Measurements from ENCODE around the gene CLCN6.
A peak's percentile ranks its signal among the peaks of the same experiment; 100 is the strongest.

The CLCN6 gene

DNA sequence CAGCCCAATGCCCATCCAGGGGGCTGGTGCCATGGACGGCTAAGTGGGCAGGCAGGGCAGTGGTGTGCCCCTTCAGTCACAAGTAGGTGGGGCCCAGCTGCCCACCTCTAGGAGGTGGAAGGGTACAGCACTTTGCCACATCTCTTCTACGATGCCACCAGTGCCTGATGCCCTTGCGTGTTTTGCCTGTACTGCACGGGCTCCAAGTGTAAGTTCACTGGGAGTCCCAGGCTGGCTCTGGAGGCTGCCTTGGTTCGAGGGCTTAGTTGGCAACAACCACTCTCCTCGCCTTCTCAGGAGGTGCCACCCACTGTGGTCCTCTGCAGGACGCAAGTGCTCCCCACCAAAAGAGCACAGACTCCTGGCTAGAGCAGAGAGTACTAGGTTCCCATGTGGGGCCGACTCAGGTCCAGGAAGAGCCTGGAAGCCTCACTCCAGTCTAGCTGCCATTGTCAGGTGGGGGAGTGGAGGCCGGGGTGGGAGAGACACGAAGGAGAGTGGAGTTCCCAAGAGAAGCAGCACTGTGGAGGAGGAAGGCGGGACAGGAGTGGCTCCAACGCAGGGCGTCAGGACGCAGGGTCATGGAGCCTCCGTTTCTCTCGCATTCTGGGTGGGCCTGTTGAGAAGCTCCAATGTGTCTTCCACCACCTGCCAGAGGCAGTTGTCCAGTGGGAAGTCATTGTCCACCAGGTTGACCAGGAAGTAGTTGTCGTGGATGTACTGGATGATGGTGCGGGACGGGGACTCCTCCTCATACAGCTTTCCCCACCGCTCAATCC, 15.7 kb upstream of the CLCN6 start:
- Mint-ChIP-seq H3K27me3 (ENCODE audit: low read depth) (no peaks in the 10 kb centered on the region), H3K4me3 (peak overlapping the region in 1 of 3 experiments; percentile 29)

DNA sequence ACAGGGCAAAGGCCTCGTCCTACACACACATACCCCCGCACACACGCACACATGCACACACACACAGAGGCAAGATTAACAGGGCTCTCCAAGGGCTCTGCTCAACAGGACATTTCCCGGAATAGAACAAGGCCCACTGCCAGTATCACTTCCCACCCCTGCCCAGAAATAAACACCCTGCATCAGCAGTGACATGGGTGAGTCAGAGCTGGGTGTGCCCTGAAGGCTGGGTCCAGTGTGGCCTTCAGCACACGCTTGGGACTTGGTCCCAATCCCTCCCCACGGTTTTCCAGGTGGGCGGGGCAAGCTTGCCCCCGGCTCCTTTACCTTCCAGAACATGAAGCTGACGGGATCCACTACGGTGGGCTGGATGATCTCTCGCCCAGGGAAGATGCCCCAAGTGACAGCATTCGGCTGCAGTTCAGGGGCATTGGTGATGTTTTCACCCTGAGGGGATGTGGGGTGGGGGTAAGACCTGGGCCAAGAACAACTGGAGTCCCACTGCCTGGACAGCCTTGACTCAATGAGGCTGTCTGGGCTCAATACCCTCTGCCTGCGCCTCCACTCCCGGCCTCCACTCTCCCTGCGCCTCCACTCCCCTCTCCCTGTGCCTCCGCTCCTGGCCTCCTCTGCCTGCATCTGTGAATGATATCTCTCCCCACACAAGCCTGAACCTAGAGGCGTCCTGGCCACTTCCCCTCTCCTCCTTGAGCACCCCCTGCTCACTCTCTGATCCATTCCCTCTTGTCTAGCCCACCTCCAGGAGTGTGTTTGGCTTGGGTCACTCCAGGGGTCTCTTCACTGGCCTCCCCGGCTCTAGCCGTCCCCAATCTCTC, 14.9 kb upstream of the CLCN6 start:
- TF ChIP-seq, protein P1, sequence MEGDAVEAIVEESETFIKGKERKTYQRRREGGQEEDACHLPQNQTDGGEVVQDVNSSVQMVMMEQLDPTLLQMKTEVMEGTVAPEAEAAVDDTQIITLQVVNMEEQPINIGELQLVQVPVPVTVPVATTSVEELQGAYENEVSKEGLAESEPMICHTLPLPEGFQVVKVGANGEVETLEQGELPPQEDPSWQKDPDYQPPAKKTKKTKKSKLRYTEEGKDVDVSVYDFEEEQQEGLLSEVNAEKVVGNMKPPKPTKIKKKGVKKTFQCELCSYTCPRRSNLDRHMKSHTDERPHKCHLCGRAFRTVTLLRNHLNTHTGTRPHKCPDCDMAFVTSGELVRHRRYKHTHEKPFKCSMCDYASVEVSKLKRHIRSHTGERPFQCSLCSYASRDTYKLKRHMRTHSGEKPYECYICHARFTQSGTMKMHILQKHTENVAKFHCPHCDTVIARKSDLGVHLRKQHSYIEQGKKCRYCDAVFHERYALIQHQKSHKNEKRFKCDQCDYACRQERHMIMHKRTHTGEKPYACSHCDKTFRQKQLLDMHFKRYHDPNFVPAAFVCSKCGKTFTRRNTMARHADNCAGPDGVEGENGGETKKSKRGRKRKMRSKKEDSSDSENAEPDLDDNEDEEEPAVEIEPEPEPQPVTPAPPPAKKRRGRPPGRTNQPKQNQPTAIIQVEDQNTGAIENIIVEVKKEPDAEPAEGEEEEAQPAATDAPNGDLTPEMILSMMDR (IDR thresholded peaks at IDR 0.05; ENCODE audit: unreplicated experiment in 3 of 3) = no peak
- H3K27me3 Mint-ChIP-seq (ENCODE audit: low read depth) = no peaks in the 10 kb centered on the region
- H3K9me3 Mint-ChIP-seq = no peaks in the 10 kb centered on the region
- peaks cover 55% of the 10 kb centered on the region for H3K4me1 Mint-ChIP-seq
- peaks cover 41% of the 10 kb centered on the region for H3K36me3 Mint-ChIP-seq (ENCODE audit: low read depth)
- H3K27ac Mint-ChIP-seq = peak overlapping the region in 2 of 3 experiments; percentile 26 to 37
- H3K4me3 Mint-ChIP-seq = peak overlapping the region in 1 of 3 experiments; percentile 29

More for the DNA sequence above, 15.7 kb upstream of the CLCN6 start:
- Mint-ChIP-seq H3K27ac (peak overlapping the region in 2 of 3 experiments; percentile 26 to 37), H3K9me3 (no peaks in the 10 kb centered on the region), H3K4me1 (peaks cover 48% of the 10 kb centered on the region), H3K36me3 (ENCODE audit: low read depth) (peaks cover 33% of the 10 kb centered on the region)
- TF ChIP-seq, protein P1 (IDR thresholded peaks at IDR 0.05; ENCODE audit: unreplicated experiment in 3 of 3) = no peak

DNA sequence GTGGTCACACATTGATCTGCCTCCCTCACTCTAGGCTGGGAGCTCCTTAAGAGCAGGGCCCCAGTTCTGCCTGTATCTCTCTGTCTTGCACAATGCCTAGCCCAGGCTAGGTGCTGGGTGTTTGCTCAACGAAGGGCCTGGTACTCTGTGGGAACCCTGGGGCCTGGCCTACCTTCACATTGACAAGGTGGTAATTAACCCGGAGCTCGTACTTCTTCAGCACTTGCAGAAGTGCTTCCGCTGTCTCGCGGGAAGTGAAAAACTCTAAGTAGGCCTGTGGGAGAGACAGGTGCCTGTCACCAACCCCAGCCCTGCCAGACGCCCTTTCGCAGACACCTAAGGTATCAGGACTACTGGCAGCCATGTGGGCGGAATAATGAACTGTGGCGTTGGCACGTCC, 13.9 kb upstream of the CLCN6 start:
- H3K27me3 Mint-ChIP-seq (ENCODE audit: low read depth) = no peaks in the 10 kb centered on the region
- peak overlapping the region in 1 of 3 experiments; percentile 8 for H3K27ac Mint-ChIP-seq
- peaks cover 54% of the 10 kb centered on the region for H3K4me1 Mint-ChIP-seq
- TF ChIP-seq, protein P1 (IDR thresholded peaks at IDR 0.05; ENCODE audit: unreplicated experiment in 3 of 3) = no peak
- H3K36me3 Mint-ChIP-seq (ENCODE audit: low read depth) = peaks cover 45% of the 10 kb centered on the region
- no peak overlapping the region for H3K4me3 Mint-ChIP-seq
- no peaks in the 10 kb centered on the region for H3K9me3 Mint-ChIP-seq

DNA sequence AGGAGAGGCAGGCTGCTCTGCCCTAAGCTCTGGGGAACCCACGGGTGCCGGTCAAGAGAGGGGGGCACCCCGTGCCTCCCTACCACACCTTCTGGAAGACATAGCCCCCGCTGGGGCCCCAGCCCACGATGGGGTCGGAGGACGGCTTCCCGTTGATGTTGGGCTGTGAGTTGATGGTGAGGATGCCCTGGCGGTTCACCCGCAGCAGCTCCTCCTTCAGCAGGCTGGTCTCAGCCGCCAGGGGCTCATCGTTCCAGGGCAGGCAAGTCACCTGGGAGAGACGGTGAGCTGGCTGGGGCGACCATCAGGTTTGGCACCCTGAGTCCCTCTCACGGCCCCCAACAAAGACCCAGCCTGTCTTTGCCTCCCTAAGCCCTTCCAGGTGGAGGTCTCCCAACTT, 12.2 kb upstream of the CLCN6 start:
- peaks cover 48% of the 10 kb centered on the region for H3K36me3 Mint-ChIP-seq (ENCODE audit: low read depth)
- no peak overlapping the region for H3K27ac Mint-ChIP-seq
- TF ChIP-seq, protein P1 (IDR thresholded peaks at IDR 0.05; ENCODE audit: unreplicated experiment in 3 of 3) = no peak
- H3K9me3 Mint-ChIP-seq = no peaks in the 10 kb centered on the region
- H3K27me3 Mint-ChIP-seq (ENCODE audit: low read depth) = no peaks in the 10 kb centered on the region
- peaks cover 51% of the 10 kb centered on the region for H3K4me1 Mint-ChIP-seq
- H3K4me3 Mint-ChIP-seq = no peak overlapping the region

DNA sequence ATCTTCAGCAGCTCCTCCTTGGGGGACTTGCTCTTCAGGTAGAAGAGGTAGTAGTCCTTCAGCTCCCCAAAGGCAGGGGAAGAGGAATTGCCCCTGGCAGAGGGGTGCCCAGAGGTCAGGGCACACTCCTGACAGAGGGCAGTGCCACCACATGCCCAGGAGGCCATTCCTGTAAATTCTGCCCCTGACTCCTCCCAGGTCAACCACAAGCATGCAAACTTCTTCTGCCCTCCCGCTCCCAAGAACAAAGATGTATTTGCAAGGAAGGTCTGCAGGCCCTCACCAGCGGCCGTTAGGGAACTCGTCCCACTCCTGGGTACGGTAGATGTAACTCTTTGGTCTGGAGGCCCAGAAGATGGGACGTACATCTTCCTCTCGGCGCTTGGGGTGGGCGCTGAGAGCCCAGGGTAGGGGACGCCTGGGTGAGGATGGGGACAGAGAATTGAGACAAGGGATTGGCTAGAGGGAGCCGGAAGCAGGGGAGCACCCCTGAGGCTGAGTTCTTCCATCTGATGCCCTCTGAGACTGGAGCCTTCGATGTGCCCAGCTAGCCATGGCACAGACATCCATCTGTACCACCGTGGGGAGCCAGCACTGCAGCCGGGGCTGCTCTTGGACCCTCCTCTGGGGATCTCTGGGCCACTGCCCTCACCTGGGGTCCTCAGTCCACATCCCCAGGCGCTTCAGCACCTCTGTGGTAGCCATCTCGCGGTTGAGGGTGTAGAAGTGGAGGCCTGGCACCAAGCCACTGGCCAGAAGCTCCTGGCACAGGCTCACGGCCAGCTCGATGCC, 11.3 kb upstream of the CLCN6 start:
- Mint-ChIP-seq H3K4me3 (no peak overlapping the region), H3K27ac (no peak overlapping the region), H3K4me1 (peaks cover 46% of the 10 kb centered on the region), H3K36me3 (ENCODE audit: low read depth) (peaks cover 51% of the 10 kb centered on the region), H3K27me3 (ENCODE audit: low read depth) (no peaks in the 10 kb centered on the region), H3K9me3 (no peaks in the 10 kb centered on the region)
- TF ChIP-seq, protein P1 (IDR thresholded peaks at IDR 0.05; ENCODE audit: unreplicated experiment in 3 of 3) = no peak
